Measurements from ENCODE around the gene UBE2N.

UBE2N gene

GRCh38 chr12:93449277-93449676, 7.5 kb upstream of the UBE2N start:
- TF ChIP-seq REST (IDR thresholded peaks at IDR 0.05; ENCODE audit: low read depth) (no peak), FOXM1 (IDR thresholded peaks at IDR 0.05; ENCODE audit: borderline replicate concordance, low read depth) (no peak), TEAD4 (IDR thresholded peaks at IDR 0.05) (no peak), TAF1 (IDR thresholded peaks at IDR 0.05; ENCODE audit: low read depth) (no peak), NFIC (IDR thresholded peaks at IDR 0.05) (no peak), CREB1 (IDR thresholded peaks at IDR 0.05; ENCODE audit: low read depth) (no peak), CEBPB (IDR thresholded peaks at IDR 0.05) (no peak)
- TF ChIP-seq, protein P1, sequence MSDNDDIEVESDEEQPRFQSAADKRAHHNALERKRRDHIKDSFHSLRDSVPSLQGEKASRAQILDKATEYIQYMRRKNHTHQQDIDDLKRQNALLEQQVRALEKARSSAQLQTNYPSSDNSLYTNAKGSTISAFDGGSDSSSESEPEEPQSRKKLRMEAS (IDR thresholded peaks at IDR 0.05): no peak

- TF ChIP-seq CREB1 (IDR thresholded peaks at IDR 0.05; ENCODE audit: low read depth): no peak
- TF ChIP-seq FOXM1 (IDR thresholded peaks at IDR 0.05; ENCODE audit: borderline replicate concordance, low read depth): no peak
- no peak for TF ChIP-seq CEBPB (IDR thresholded peaks at IDR 0.05)
- no peak for TF ChIP-seq TEAD4 (IDR thresholded peaks at IDR 0.05)
- TF ChIP-seq EGR1 (IDR thresholded peaks at IDR 0.05): no peak
- no peak for TF ChIP-seq YY1 (IDR thresholded peaks at IDR 0.05; ENCODE audit: low read depth)
- TF ChIP-seq NFIC (IDR thresholded peaks at IDR 0.05): no peak
- no peak for TF ChIP-seq TCF12 (IDR thresholded peaks at IDR 0.05; ENCODE audit: low read depth)
- no peak for TF ChIP-seq REST (IDR thresholded peaks at IDR 0.05; ENCODE audit: low read depth)
- TF ChIP-seq EP300 (IDR thresholded peaks at IDR 0.05; ENCODE audit: borderline replicate concordance): no peak
- TF ChIP-seq TAF1 (IDR thresholded peaks at IDR 0.05; ENCODE audit: low read depth): no peak
- TF ChIP-seq USF1 (IDR thresholded peaks at IDR 0.05): no peak
- no peak for TF ChIP-seq RAD21 (IDR thresholded peaks at IDR 0.05; ENCODE audit: low read depth)
- TF ChIP-seq, protein P1 (IDR thresholded peaks at IDR 0.05): no peak
- no peak for TF ChIP-seq ZBTB7A (IDR thresholded peaks at IDR 0.05; ENCODE audit: low read depth)
Observed at GRCh38 chr12:93448796-93449195, 7.0 kb upstream of the UBE2N start.

DNA sequence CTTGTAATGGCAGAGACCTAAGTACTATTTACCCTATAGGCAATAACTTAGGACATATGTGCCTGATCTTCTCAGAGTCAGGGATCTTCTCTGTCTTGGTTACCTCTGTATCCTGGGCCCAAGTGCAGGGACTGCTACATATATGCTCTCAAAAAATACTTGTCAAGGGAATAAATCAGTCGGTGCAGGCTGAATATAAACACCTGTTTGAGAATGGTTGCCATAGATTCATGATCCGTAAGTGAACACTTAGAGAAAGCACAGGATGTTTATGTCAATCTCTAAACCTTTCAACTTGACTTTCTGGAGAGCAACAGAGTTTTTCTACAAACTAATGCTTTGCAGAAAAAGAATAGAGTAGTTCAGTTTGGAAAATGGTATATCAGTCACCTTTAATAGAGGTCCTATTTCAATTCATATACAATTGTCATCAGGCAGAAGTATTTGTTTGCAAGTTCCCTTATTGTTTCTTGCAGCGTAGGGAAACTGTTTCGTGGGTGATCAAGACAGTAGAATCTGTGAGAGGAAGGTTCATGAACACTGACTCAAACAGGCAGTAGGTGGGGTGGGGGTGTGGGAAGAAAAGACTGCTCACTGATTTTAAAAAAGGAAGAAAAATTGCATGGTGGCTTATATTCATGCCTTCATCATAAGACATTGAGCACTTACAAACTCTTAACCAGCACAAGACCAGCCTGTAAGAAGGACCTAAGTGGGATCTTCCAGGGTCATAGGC, 6.0 kb upstream of the UBE2N start:
- no peak for TF ChIP-seq REST (IDR thresholded peaks at IDR 0.05; ENCODE audit: low read depth)
- no peak for TF ChIP-seq RAD21 (IDR thresholded peaks at IDR 0.05; ENCODE audit: low read depth)
- no peak for TF ChIP-seq TEAD4 (IDR thresholded peaks at IDR 0.05)
- no peak for TF ChIP-seq EP300 (IDR thresholded peaks at IDR 0.05; ENCODE audit: borderline replicate concordance)
- TF ChIP-seq CEBPB (IDR thresholded peaks at IDR 0.05): no peak

DNA sequence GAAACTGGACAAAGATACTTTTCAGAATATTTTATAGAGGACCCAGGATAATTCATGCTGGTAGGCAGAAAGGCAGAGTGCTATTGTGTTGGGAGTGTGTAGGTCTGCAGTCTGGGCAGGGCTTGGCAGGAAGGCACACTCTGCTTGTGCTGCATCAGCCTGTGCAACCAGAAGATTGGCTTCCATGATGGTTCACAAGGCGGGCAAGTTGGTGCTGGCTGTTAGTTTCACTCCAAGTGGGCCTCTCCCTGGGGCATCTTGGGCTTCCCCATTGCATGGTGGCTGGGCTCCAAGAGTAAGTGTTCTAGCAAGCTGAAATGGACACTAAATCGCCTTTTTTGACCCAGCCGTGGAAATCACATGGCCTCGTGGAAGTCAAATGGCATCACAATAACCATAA, 1.8 kb upstream of the UBE2N start:
- TF ChIP-seq EP300 (IDR thresholded peaks at IDR 0.05; ENCODE audit: borderline replicate concordance) (no peak), RAD21 (IDR thresholded peaks at IDR 0.05; ENCODE audit: low read depth) (no peak), ZBTB7A (IDR thresholded peaks at IDR 0.05; ENCODE audit: low read depth) (no peak), REST (IDR thresholded peaks at IDR 0.05; ENCODE audit: low read depth) (no peak), NFIC (IDR thresholded peaks at IDR 0.05) (no peak), TEAD4 (IDR thresholded peaks at IDR 0.05) (no peak), FOXM1 (IDR thresholded peaks at IDR 0.05; ENCODE audit: borderline replicate concordance, low read depth) (no peak), EGR1 (IDR thresholded peaks at IDR 0.05) (no peak), YY1 (IDR thresholded peaks at IDR 0.05; ENCODE audit: low read depth) (no peak), TAF1 (IDR thresholded peaks at IDR 0.05; ENCODE audit: low read depth) (no peak), USF1 (IDR thresholded peaks at IDR 0.05) (no peak), CEBPB (IDR thresholded peaks at IDR 0.05) (no peak), TCF12 (IDR thresholded peaks at IDR 0.05; ENCODE audit: low read depth) (no peak), CREB1 (IDR thresholded peaks at IDR 0.05; ENCODE audit: low read depth) (no peak)
- TF ChIP-seq, protein P1 (IDR thresholded peaks at IDR 0.05): no peak
